CD14-positive monocyte (primary cell): Measurements from ENCODE around the gene TMEM273. TPM values are rescaled to one million over a fixed set of nuclear protein-coding genes. Genes with fewer than 3 reads are reported as not detected.

Experiments
- DNase-seq, 3 donors: peaks; one replicate each; pipeline ENCODE4 v3.0.0-alpha.2; 2011 to 2022
- H2AFZ ChIP-seq: 2 replicates; pipeline ENCODE4 v1.6.0; 2012; ENCODE audit warnings: mild to moderate bottlenecking, low read depth, low read length, inconsistent platforms; ENCODE audit not compliant: insufficient read depth, poor library complexity, severe bottlenecking
- H3K27ac ChIP-seq, 2 donors: 1 replicate in 1 of 2; 2 replicates in 1 of 2; pipeline ENCODE4 v1.5.1; 2012 to 2013; ENCODE audit warnings: low read length in 2 of 2, control low read depth in 1 of 2, inconsistent platforms in 1 of 2, low read depth in 1 of 2, mild to moderate bottlenecking in 1 of 2
- H3K27me3 ChIP-seq, 2 donors: one replicate each; pipeline versions ENCODE4 v1.6.0 to v1.6.1; 2011 to 2013; ENCODE audit warnings: low read length in 2 of 2; ENCODE audit not compliant: control insufficient read depth in 2 of 2, insufficient read depth in 2 of 2
- H3K36me3 ChIP-seq, 2 donors: replicated peaks in 1 of 2; 1 replicate in 1 of 2; 2 replicates in 1 of 2; pipeline versions ENCODE4 v1.5.1 to v1.6.1; 2012 to 2013; ENCODE audit warnings: low read length in 2 of 2, control low read depth in 1 of 2, inconsistent platforms in 1 of 2, mild to moderate bottlenecking in 1 of 2; ENCODE audit not compliant: insufficient read depth in 2 of 2, control insufficient read depth in 1 of 2
- H3K4me1 ChIP-seq, 2 donors: 1 replicate in 1 of 2; 2 replicates in 1 of 2; pipeline versions ENCODE4 v1.5.1 to v1.6.1; 2012 to 2013; ENCODE audit warnings: low read length in 2 of 2, control low read depth in 1 of 2, inconsistent platforms in 1 of 2, mild to moderate bottlenecking in 1 of 2, moderate library complexity in 1 of 2; ENCODE audit not compliant: insufficient read depth in 2 of 2, control insufficient read depth in 1 of 2
- H3K4me2 ChIP-seq: replicated peaks from 2 replicates; pipeline ENCODE3; 2012; ENCODE audit warnings: low read length, moderate library complexity, mild to moderate bottlenecking; ENCODE audit not compliant: poor library complexity, severe bottlenecking; ENCODE audit errors: extremely low read depth
- H3K4me3 ChIP-seq, 3 experiments: fragments of 200-600 bp in 1 of 3; sonication (generic) in 1 of 3; replicated peaks in 1 of 3; 1 replicate in 2 of 3; 2 replicates in 1 of 3; pipeline ENCODE4 v1.5.1; 2011 to 2013; ENCODE audit warnings: low read length in 3 of 3, mild to moderate bottlenecking in 3 of 3, control low read depth in 2 of 3, low read depth in 2 of 3, inconsistent platforms in 1 of 3, moderate library complexity in 1 of 3
- H3K79me2 ChIP-seq: 2 replicates; pipeline ENCODE4 v1.6.0; 2012; ENCODE audit warnings: mild to moderate bottlenecking, control low read depth, inconsistent platforms, low read length, moderate library complexity; ENCODE audit not compliant: insufficient read depth
- H3K9ac ChIP-seq: 2 replicates; pipeline ENCODE4 v1.6.0; 2017; ENCODE audit warnings: low read length, mild to moderate bottlenecking; ENCODE audit not compliant: insufficient read depth, poor library complexity, severe bottlenecking
- H3K9me3 ChIP-seq, 2 donors: replicated peaks in 1 of 2; 1 replicate in 1 of 2; 2 replicates in 1 of 2; pipeline versions ENCODE4 v1.5.1 to v1.6.1; 2012 to 2013; ENCODE audit warnings: low read length in 2 of 2, control low read depth in 1 of 2; ENCODE audit not compliant: control insufficient read depth in 1 of 2, insufficient read depth in 1 of 2
- H4K20me1 ChIP-seq: 2 replicates; pipeline ENCODE4 v1.6.0; 2012; ENCODE audit warnings: mild to moderate bottlenecking, low read length, control low read depth, moderate library complexity; ENCODE audit not compliant: insufficient read depth
- H3K27ac Mint-ChIP-seq, 7 donors: one replicate each; pipeline ENCODE4 v1.8.0; 2020; ENCODE audit warnings: mild to moderate bottlenecking in 7 of 7, mixed read lengths in 7 of 7, moderate library complexity in 6 of 7, inconsistent platforms in 2 of 7
- H3K27me3 Mint-ChIP-seq, 3 donors: one replicate each; pipeline ENCODE4 v1.8.0; 2021 to 2022; ENCODE audit warnings: low read depth in 3 of 3, mild to moderate bottlenecking in 3 of 3, mixed read lengths in 3 of 3, moderate library complexity in 3 of 3, inconsistent platforms in 1 of 3
- H3K36me3 Mint-ChIP-seq, 2 donors: one replicate each; pipeline ENCODE4 v1.8.0; 2020; ENCODE audit warnings: mixed read lengths in 2 of 2, inconsistent platforms in 1 of 2, mild to moderate bottlenecking in 1 of 2
- H3K4me1 Mint-ChIP-seq: one replicate; pipeline ENCODE4 v1.8.0; 2020; ENCODE audit warnings: mild to moderate bottlenecking, mixed read lengths
- H3K4me3 Mint-ChIP-seq, 2 donors: one replicate each; pipeline ENCODE4 v1.8.0; 2020; ENCODE audit warnings: mild to moderate bottlenecking in 2 of 2, mixed read lengths in 2 of 2, moderate library complexity in 1 of 2
- H3K9me3 Mint-ChIP-seq, 7 donors: one replicate each; pipeline ENCODE4 v1.8.0; 2020 to 2022; ENCODE audit warnings: mixed read lengths in 7 of 7, mild to moderate bottlenecking in 6 of 7, moderate library complexity in 6 of 7, inconsistent platforms in 2 of 7
- WGBS: methylation state at CpG from one replicate; pipeline ENCODE4 v1.1.5; 2013; ENCODE audit warnings: missing lambda C conversion rate; ENCODE audit not compliant: insufficient coverage; 5-methylcytosine and 5-hydroxymethylcytosine counted together
- intact Hi-C, 2 donors: fragments of 100-400 bp; cut with micrococcal nuclease; formaldehyde crosslinking; loops; one replicate each; pipeline versions ENCODE4 v1.15.0 to v1.15.1; 2023
- polyA minus RNA-seq: library from RNA; depleted of rRNA, polyadenylated mRNA; stranded (reverse); fragments of >200 nt; gene quantifications from 2 replicates; pipeline ENCODE4 v1.2.3, GENCODE V29; 2012
- polyA plus RNA-seq, 3 donors: library from polyadenylated mRNA; depleted of rRNA in 1 of 3; unstranded in 2 of 3; stranded (reverse) in 1 of 3; fragments of 300-500 nt in 2 of 3; fragments of >200 nt in 1 of 3; fragmentation: Illumina TruSeq in 2 of 3; gene quantifications; 1 replicate in 2 of 3; 2 replicates in 1 of 3; pipeline ENCODE4 v1.2.3, GENCODE V29; 2012 to 2021
- total RNA-seq, 12 experiments: library from RNA in 1 of 12; stranded (reverse) in 1 of 12; fragments of 120-200 nt in 1 of 12; gene quantifications; one replicate each; pipeline ENCODE4 v1.2.4 and lab custom pipeline; 2013 to 2026; ENCODE audit warnings: mixed read lengths in 6 of 12, inconsistent platforms in 1 of 12
- TF ChIP-seq, protein P1 (sequence below): fragments of 200-600 bp; IDR thresholded peaks from one replicate; pipeline ENCODE4 v1.8.0; 2022; ENCODE audit warnings: antibody characterized with exemption, mild to moderate bottlenecking

The TMEM273 gene
- total RNA-seq (2013) = 9.2 TPM
- polyA plus RNA-seq (1 to 10 TPM; 6.7 to 7.9 (median 6.9) TPM), polyA minus RNA-seq (5.4 and 14.2 TPM in 2 replicates), total RNA-seq (lab: John Stamatoyannopoulos, UW) (7.5 to 152 (median 63.7) reads per million in 11 experiments)

GRCh38 chr10:49187950-49188761 lies at the start of gene TMEM273:
Gene TMEM273 (minus strand): TSS chr10:49188391. CDS start chr10:49188336, 55 bp downstream.
- Mint-ChIP-seq H3K36me3 (no peaks in the 10 kb centered on the region), H3K27me3 (peaks cover 0 to 2% (median 0%) of the 10 kb centered on the region in 3 donors), H3K4me3 (peak within 1 kb of the TSS; percentile 59 to 76), H3K27ac (peak within 1 kb of the TSS; percentile 92 to 98 (median 96)), H3K9me3 (peaks cover 0 to 5% (median 3%) of the 10 kb centered on the region in 7 donors), H3K4me1 (peaks cover 74% of the 10 kb centered on the region)
- Histone ChIP-seq H3K9ac (peak within 1 kb of the TSS; percentile 53), H3K9me3 (peaks cover 0 to 4% of the 10 kb centered on the region in 2 donors), H3K36me3 (no peaks in the 10 kb centered on the region), H3K27me3 (no peaks in the 10 kb centered on the region), H3K79me2 (no peaks in the 10 kb centered on the region), H2AFZ (peak within 1 kb of the TSS; percentile 19), H3K4me3 (peak within 1 kb of the TSS; percentile 0 to 63 (median 32)), H3K27ac (peak within 1 kb of the TSS; percentile 85 to 90), H4K20me1 (no peaks in the 10 kb centered on the region), H3K4me1 (peaks cover 72 to 75% of the 10 kb centered on the region in 2 donors), H3K4me2 (peak within 1 kb of the TSS; percentile 60)
- DNase-seq = peak; percentile 88 to 95 (median 93)
- WGBS = 1% methylated on average over 8 of the region's 9 CpGs
- TF ChIP-seq, protein P1, sequence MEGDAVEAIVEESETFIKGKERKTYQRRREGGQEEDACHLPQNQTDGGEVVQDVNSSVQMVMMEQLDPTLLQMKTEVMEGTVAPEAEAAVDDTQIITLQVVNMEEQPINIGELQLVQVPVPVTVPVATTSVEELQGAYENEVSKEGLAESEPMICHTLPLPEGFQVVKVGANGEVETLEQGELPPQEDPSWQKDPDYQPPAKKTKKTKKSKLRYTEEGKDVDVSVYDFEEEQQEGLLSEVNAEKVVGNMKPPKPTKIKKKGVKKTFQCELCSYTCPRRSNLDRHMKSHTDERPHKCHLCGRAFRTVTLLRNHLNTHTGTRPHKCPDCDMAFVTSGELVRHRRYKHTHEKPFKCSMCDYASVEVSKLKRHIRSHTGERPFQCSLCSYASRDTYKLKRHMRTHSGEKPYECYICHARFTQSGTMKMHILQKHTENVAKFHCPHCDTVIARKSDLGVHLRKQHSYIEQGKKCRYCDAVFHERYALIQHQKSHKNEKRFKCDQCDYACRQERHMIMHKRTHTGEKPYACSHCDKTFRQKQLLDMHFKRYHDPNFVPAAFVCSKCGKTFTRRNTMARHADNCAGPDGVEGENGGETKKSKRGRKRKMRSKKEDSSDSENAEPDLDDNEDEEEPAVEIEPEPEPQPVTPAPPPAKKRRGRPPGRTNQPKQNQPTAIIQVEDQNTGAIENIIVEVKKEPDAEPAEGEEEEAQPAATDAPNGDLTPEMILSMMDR = no peak
- intact Hi-C loops = loop anchor here in 1 of 2 donors (5.0 kb wide), 1 partner anchor 124 kb away; no protein-coding TSS in a partner anchor

- WGBS = 92% methylated on average over 1 of the region's 1 CpG
- peaks cover 37 to 38% of the 10 kb centered on the region in 2 donors for H3K4me1 ChIP-seq
- no peak overlapping the region for H2AFZ ChIP-seq
- no peak overlapping the region for H3K27ac ChIP-seq
- no peaks in the 10 kb centered on the region for H3K36me3 ChIP-seq
- H3K4me3 ChIP-seq = no peak overlapping the region
- TF ChIP-seq, protein P1 = no peak
- H3K4me3 Mint-ChIP-seq = no peak overlapping the region
- H3K9me3 Mint-ChIP-seq = peaks cover 0 to 3% (median 0%) of the 10 kb centered on the region in 7 donors
- H3K27ac Mint-ChIP-seq = peak overlapping the region in 2 of 7 donors; percentile 9 to 12
- H4K20me1 ChIP-seq = no peaks in the 10 kb centered on the region
- H3K9me3 ChIP-seq = no peaks in the 10 kb centered on the region
- no peaks in the 10 kb centered on the region for H3K36me3 Mint-ChIP-seq
- H3K4me2 ChIP-seq = no peak overlapping the region
- DNase-seq = peak in 1 of 3 donors; percentile 9
- no peaks in the 10 kb centered on the region for H3K27me3 ChIP-seq
- H3K79me2 ChIP-seq = no peaks in the 10 kb centered on the region
- H3K27me3 Mint-ChIP-seq = peaks cover 0 to 5% (median 0%) of the 10 kb centered on the region in 3 donors
- intact Hi-C loops = no loop called here
- no peak overlapping the region for H3K9ac ChIP-seq
- H3K4me1 Mint-ChIP-seq = peaks cover 41% of the 10 kb centered on the region
Measured at GRCh38 chr10:49237985-49238384, 49.8 kb upstream of the TMEM273 start.
